GM12878 (cell line): ENCODE results near the gene ZNF385A. TPM values are rescaled to one million over a fixed set of nuclear protein-coding genes. Genes with fewer than 3 reads are reported as not detected.

Source experiments
- BMI1 ChIP-seq: fragments of 450-650 bp; IDR thresholded peaks from 2 replicates; pipeline ENCODE4 v1.6.1; 2016; ENCODE audit warnings: mild to moderate bottlenecking, moderate library complexity, borderline replicate concordance
- CHD1 ChIP-seq: IDR thresholded peaks from 2 replicates; pipeline ENCODE4 v1.6.1; 2012; ENCODE audit warnings: low read depth, low read length, improper control_type of control experiment
- CREM ChIP-seq: IDR thresholded peaks from 2 replicates; pipeline ENCODE4 v1.6.1; 2014; ENCODE audit warnings: antibody characterized with exemption, low read depth
- ETV6 ChIP-seq, 2 experiments: fragments of 450-650 bp in 1 of 2; IDR thresholded peaks in 1 of 2; conservative IDR thresholded peaks in 1 of 2; 2 replicates each; pipeline ENCODE4 v1.6.1; 2014; ENCODE audit warnings: antibody characterized with exemption in 1 of 2, borderline replicate concordance in 1 of 2, low read depth in 1 of 2, mild to moderate bottlenecking in 1 of 2, moderate library complexity in 1 of 2
- HDAC6 ChIP-seq: fragments of 200-600 bp; sonication (generic); IDR thresholded peaks from one replicate; pipeline ENCODE4 v1.8.0; 2017; ENCODE audit warnings: antibody characterized with exemption; ENCODE audit not compliant: unreplicated experiment
- MYB ChIP-seq: fragments of 150-350 bp; IDR thresholded peaks from 2 replicates; pipeline ENCODE4 v1.6.1; 2014; ENCODE audit warnings: mild to moderate bottlenecking, low read depth, low read length, borderline replicate concordance
- RELA ChIP-seq: fragments of 450-650 bp; IDR thresholded peaks from 2 replicates; pipeline ENCODE4 v1.8.0; 2014; ENCODE audit warnings: borderline replicate concordance; ENCODE audit not compliant: partially characterized antibody
- SP1 ChIP-seq: IDR thresholded peaks from one replicate; pipeline ENCODE4 v1.6.1; 2011; ENCODE audit warnings: low read depth, low read length
- SRF ChIP-seq, 2 experiments: IDR thresholded peaks; 2 replicates each; pipeline ENCODE4 v1.6.1; 2011; ENCODE audit warnings: low read depth in 2 of 2, low read length in 2 of 2, mild to moderate bottlenecking in 1 of 2, moderate library complexity in 1 of 2
- STAT3 ChIP-seq: IDR thresholded peaks from 2 replicates; pipeline ENCODE4 v1.6.1; 2011; ENCODE audit warnings: low read depth, low read length, improper control_type of control experiment
- USF1 ChIP-seq: IDR thresholded peaks from 2 replicates; pipeline ENCODE4 v1.6.1; 2011; ENCODE audit warnings: borderline replicate concordance, low read depth, mild to moderate bottlenecking, moderate library complexity, mixed read lengths, low read length; ENCODE audit not compliant: insufficient read depth; ENCODE audit errors: extremely low read length
- ZNF207 ChIP-seq: fragments of 450-650 bp; IDR thresholded peaks from 2 replicates; pipeline ENCODE4 v1.6.1; 2014; ENCODE audit warnings: antibody characterized with exemption, mild to moderate bottlenecking, borderline replicate concordance
- polyA plus RNA-seq, 11 experiments: library from polyadenylated mRNA; depleted of rRNA in 4 of 11; unstranded in 6 of 11; stranded (reverse) in 5 of 11; fragments of >200 nt; fragmentation: Nextera tagmentation in 4 of 11; fragmentation: Illumina TruSeq in 1 of 11; extraction: Ambion mirVana in 4 of 11; extraction: Trizol in 1 of 11; gene quantifications; 1 replicate in 1 of 11; 2 replicates in 10 of 11; pipeline versions ENCODE4 v1.2.1 to v1.2.3, GENCODE V29; 2011 to 2016; ENCODE audit warnings: inconsistent platforms in 2 of 11, missing spikeins in 2 of 11, low read depth in 1 of 11
- total RNA-seq, 4 experiments: library from RNA; depleted of rRNA in 3 of 4; stranded (reverse); fragments of >200 nt in 3 of 4; fragmentation: Illumina TruSeq in 1 of 4; extraction: Trizol in 1 of 4; gene quantifications; 2 replicates each; pipeline versions ENCODE4 v1.2.1 to v1.2.3, GENCODE V29; 2013 to 2021
- TF ChIP-seq, protein P1 (sequence below): fragments of 450-650 bp; IDR thresholded peaks from 2 replicates; pipeline ENCODE4 v1.6.1; 2017; ENCODE audit warnings: mild to moderate bottlenecking, moderate library complexity
- TF ChIP-seq, protein P2 (sequence below): fragments of 450-650 bp; IDR thresholded peaks from 2 replicates; pipeline ENCODE4 v1.6.1; 2014; ENCODE audit warnings: mild to moderate bottlenecking
- TF ChIP-seq, protein P3 (sequence below): IDR thresholded peaks from 2 replicates; pipeline ENCODE4 v1.6.1; 2011; ENCODE audit warnings: low read depth, mild to moderate bottlenecking, low read length, moderate library complexity, borderline replicate concordance; ENCODE audit errors: extremely low read depth
- TF ChIP-seq, protein P4 (sequence below): fragments of 450-650 bp; IDR thresholded peaks from 2 replicates; pipeline ENCODE4 v1.6.1; 2017; ENCODE audit warnings: low read depth, mild to moderate bottlenecking, moderate library complexity

ZNF385A gene
- total and polyA plus RNA-seq, 10 of the 15 experiments (the other 5 are each of a cell fraction or from before 2014, with no cell fraction given), result 0.26 to 26.1 (median 4.9) TPM

DNA sequence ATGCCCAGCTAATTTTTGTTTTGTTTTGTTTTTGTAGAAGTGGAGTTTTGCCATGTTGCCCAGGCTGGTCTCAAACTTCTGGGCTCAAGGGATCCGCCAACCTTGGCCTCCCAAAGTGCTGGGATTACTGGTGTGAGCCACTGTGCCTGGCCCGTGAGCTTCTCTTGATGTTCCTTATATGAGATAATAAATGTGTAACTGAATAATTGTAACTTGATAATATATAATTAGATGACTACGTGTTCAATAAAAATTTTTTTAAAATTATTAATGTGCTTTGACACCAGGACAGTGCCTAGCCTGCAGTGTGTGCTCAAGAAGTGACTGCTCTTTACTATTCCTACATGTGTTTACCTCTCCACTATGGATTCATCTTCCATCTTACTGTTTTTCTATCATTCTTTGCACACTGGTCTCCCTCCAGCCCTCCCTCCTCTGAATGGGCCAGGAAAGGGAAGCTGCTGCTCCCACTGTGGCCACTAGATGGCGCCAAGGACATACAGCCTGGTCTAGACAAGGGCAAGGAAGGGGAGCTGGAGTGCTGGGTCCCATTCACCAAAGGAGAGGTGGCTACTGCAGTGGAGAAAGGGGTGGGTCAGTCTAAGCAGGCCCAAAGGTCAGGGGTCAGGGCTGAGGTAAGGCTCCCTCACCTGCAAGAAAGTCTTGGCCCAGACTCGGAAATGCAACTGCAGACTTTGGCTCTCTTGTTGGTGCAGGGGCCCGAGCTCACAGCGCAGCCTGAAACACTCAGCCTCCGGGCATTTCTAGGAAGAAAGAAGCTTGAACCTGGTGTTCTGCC lies 14.7 kb upstream of the ZNF385A start (continued):
- TF ChIP-seq, protein P1, sequence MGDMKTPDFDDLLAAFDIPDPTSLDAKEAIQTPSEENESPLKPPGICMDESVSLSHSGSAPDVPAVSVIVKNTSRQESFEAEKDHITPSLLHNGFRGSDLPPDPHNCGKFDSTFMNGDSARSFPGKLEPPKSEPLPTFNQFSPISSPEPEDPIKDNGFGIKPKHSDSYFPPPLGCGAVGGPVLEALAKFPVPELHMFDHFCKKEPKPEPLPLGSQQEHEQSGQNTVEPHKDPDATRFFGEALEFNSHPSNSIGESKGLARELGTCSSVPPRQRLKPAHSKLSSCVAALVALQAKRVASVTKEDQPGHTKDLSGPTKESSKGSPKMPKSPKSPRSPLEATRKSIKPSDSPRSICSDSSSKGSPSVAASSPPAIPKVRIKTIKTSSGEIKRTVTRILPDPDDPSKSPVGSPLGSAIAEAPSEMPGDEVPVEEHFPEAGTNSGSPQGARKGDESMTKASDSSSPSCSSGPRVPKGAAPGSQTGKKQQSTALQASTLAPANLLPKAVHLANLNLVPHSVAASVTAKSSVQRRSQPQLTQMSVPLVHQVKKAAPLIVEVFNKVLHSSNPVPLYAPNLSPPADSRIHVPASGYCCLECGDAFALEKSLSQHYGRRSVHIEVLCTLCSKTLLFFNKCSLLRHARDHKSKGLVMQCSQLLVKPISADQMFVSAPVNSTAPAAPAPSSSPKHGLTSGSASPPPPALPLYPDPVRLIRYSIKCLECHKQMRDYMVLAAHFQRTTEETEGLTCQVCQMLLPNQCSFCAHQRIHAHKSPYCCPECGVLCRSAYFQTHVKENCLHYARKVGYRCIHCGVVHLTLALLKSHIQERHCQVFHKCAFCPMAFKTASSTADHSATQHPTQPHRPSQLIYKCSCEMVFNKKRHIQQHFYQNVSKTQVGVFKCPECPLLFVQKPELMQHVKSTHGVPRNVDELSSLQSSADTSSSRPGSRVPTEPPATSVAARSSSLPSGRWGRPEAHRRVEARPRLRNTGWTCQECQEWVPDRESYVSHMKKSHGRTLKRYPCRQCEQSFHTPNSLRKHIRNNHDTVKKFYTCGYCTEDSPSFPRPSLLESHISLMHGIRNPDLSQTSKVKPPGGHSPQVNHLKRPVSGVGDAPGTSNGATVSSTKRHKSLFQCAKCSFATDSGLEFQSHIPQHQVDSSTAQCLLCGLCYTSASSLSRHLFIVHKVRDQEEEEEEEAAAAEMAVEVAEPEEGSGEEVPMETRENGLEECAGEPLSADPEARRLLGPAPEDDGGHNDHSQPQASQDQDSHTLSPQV, result no peak
- TF ChIP-seq BMI1 (no peak), CHD1 (no peak), RELA (peak; percentile 48), STAT3 (no peak), ETV6 (conservative IDR thresholded peaks at IDR 0.05 in 1 of 2, IDR thresholded peaks at IDR 0.05 in 1 of 2; ENCODE audit: borderline replicate concordance in 1 of 2, low read depth in 1 of 2) (no peak), MYB (no peak), SP1 (no peak), HDAC6 (no peak), CREM (no peak), USF1 (no peak), ZNF207 (no peak), SRF (IDR thresholded peaks at IDR 0.05; ENCODE audit: low read depth in 2 of 2, low read length in 2 of 2) (0 out of 4 replicates have a peak, but pooled peaks of 1 of the 2 experiments have one; percentile 33)
- TF ChIP-seq, protein P2, sequence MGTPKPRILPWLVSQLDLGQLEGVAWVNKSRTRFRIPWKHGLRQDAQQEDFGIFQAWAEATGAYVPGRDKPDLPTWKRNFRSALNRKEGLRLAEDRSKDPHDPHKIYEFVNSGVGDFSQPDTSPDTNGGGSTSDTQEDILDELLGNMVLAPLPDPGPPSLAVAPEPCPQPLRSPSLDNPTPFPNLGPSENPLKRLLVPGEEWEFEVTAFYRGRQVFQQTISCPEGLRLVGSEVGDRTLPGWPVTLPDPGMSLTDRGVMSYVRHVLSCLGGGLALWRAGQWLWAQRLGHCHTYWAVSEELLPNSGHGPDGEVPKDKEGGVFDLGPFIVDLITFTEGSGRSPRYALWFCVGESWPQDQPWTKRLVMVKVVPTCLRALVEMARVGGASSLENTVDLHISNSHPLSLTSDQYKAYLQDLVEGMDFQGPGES, result peak; percentile 16; the same call in 1 of the 2 replicates
- TF ChIP-seq, protein P3, sequence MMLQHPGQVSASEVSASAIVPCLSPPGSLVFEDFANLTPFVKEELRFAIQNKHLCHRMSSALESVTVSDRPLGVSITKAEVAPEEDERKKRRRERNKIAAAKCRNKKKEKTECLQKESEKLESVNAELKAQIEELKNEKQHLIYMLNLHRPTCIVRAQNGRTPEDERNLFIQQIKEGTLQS, result no peak
- TF ChIP-seq, protein P4, sequence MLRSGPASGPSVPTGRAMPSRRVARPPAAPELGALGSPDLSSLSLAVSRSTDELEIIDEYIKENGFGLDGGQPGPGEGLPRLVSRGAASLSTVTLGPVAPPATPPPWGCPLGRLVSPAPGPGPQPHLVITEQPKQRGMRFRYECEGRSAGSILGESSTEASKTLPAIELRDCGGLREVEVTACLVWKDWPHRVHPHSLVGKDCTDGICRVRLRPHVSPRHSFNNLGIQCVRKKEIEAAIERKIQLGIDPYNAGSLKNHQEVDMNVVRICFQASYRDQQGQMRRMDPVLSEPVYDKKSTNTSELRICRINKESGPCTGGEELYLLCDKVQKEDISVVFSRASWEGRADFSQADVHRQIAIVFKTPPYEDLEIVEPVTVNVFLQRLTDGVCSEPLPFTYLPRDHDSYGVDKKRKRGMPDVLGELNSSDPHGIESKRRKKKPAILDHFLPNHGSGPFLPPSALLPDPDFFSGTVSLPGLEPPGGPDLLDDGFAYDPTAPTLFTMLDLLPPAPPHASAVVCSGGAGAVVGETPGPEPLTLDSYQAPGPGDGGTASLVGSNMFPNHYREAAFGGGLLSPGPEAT, result no peak
